Endothelial cell (in vitro differentiated cells): ENCODE results near the gene SLC7A7. TPM values are rescaled to one million over a fixed set of nuclear protein-coding genes. Genes with fewer than 3 reads are reported as not detected.
"Not testable (repeated sequence)": the region's sequence is repeated elsewhere in the genome, so short reads cannot be mapped to it uniquely, and the experiment has no call there.

Experiments
- DNase-seq: peaks from one replicate; pipeline ENCODE4 v3.0.0; 2021; ENCODE audit warnings: low spot score
- H3K27ac Mint-ChIP-seq: one replicate; pipeline ENCODE4 v1.8.0; 2021; ENCODE audit warnings: mixed read lengths, inconsistent platforms; ENCODE audit not compliant: unreplicated experiment
- H3K27me3 Mint-ChIP-seq: one replicate; pipeline ENCODE4 v1.8.0; 2021; ENCODE audit warnings: mild to moderate bottlenecking, moderate library complexity, mixed read lengths, inconsistent platforms; ENCODE audit not compliant: unreplicated experiment
- H3K36me3 Mint-ChIP-seq: one replicate; pipeline ENCODE4 v1.8.0; 2021; ENCODE audit warnings: mild to moderate bottlenecking, low read depth, mixed read lengths, inconsistent platforms; ENCODE audit not compliant: unreplicated experiment
- H3K4me1 Mint-ChIP-seq: one replicate; pipeline ENCODE4 v1.8.0; 2021; ENCODE audit warnings: mild to moderate bottlenecking, mixed read lengths, inconsistent platforms; ENCODE audit not compliant: unreplicated experiment
- H3K4me3 Mint-ChIP-seq: one replicate; pipeline ENCODE4 v1.8.0; 2021; ENCODE audit warnings: mild to moderate bottlenecking, mixed read lengths, inconsistent platforms; ENCODE audit not compliant: unreplicated experiment
- H3K9me3 Mint-ChIP-seq: one replicate; pipeline ENCODE4 v1.8.0; 2021; ENCODE audit warnings: mixed read lengths, inconsistent platforms; ENCODE audit not compliant: unreplicated experiment
- total RNA-seq: library from RNA; stranded (reverse); fragmentation: NEBNext Ultra II Directional; extraction: Animal tissue kit (Norgen Biotek cat#: 25700); gene quantifications from one replicate; pipeline ENCODE4 v1.2.1, GENCODE V29; 2021; ENCODE audit not compliant: unreplicated experiment
- TF ChIP-seq, protein P1 (sequence below): fragments of 200-600 bp; sonication (generic); IDR thresholded peaks from one replicate; pipeline ENCODE4 v1.5.0; 2021; ENCODE audit warnings: antibody characterized with exemption; ENCODE audit not compliant: unreplicated experiment

The SLC7A7 gene
- total RNA-seq, 1 donor from 2014 or later = 15.0 TPM

DNA sequence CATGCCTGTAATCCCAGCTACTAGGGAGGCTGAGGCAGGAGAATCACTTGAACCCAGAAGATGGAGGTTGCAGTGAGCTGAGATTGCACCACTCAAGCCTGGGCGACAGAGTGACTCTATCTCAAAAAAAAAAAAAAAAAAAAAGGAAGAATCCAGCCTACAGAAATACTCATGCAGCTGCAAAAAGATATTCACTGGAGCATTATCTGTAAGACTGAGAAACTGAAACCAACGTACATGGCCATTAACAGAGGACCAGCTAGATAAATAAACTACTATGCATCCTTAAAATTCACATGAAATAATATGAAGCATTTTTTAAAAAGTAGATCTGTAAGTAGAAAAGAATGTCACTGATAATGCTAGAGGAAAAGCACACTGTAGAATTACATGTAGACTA is 3.5 kb downstream of the SLC7A7 start:
- no peak overlapping the region for H3K4me3 Mint-ChIP-seq
- peaks cover 3% of the 10 kb centered on the region for H3K36me3 Mint-ChIP-seq
- no peaks in the 10 kb centered on the region for H3K27me3 Mint-ChIP-seq
- no peaks in the 10 kb centered on the region for H3K9me3 Mint-ChIP-seq
- peaks cover 17% of the 10 kb centered on the region for H3K4me1 Mint-ChIP-seq
- no peak for DNase-seq
- no peak overlapping the region for H3K27ac Mint-ChIP-seq
- TF ChIP-seq, protein P1, sequence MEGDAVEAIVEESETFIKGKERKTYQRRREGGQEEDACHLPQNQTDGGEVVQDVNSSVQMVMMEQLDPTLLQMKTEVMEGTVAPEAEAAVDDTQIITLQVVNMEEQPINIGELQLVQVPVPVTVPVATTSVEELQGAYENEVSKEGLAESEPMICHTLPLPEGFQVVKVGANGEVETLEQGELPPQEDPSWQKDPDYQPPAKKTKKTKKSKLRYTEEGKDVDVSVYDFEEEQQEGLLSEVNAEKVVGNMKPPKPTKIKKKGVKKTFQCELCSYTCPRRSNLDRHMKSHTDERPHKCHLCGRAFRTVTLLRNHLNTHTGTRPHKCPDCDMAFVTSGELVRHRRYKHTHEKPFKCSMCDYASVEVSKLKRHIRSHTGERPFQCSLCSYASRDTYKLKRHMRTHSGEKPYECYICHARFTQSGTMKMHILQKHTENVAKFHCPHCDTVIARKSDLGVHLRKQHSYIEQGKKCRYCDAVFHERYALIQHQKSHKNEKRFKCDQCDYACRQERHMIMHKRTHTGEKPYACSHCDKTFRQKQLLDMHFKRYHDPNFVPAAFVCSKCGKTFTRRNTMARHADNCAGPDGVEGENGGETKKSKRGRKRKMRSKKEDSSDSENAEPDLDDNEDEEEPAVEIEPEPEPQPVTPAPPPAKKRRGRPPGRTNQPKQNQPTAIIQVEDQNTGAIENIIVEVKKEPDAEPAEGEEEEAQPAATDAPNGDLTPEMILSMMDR = no peak

DNA sequence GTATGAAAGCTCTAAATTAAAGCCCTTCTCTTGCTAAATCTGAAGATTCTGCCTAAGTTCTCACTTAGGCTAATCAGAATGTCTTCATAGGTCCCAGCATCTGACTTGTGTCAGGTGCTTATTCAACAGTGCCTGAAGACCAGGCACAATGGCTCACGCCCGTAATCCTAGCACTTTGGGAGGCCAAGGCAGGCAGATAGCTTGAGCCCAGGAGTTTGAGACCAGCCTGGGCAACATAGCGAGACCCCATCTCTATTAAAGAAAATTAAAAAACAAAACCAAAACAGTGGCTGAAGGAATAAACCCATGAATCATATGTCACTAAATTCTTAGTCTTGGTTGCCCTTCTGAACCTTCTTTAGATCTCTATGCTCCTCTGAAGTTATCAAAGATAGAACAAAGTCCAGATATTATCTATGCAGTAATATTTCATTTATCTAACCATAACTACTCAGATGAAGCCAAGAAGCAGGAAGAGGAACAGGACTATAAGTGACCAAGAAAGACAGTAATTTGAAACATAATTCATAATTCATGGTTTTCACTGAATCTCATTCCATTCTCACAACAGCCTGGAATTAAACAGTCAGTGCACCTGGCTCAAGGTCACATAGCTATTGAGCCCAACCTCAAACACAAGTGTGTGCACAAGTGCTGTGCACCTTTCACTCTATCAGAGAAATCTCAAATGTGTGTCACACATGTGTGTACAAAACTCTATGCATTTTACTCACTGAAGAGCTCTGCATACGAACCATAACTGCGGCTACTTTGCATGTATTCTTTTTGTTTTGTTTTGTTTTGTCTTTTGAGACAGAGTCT is 6.6 kb downstream of the SLC7A7 start:
- H3K9me3 Mint-ChIP-seq = no peaks in the 10 kb centered on the region
- H3K4me1 Mint-ChIP-seq = no peaks in the 10 kb centered on the region
- TF ChIP-seq, protein P1 = no peak
- DNase-seq = no peak
- H3K36me3 Mint-ChIP-seq = no peaks in the 10 kb centered on the region
- no peaks in the 10 kb centered on the region for H3K27me3 Mint-ChIP-seq
- H3K4me3 Mint-ChIP-seq = no peak overlapping the region
- no peak overlapping the region for H3K27ac Mint-ChIP-seq

DNA sequence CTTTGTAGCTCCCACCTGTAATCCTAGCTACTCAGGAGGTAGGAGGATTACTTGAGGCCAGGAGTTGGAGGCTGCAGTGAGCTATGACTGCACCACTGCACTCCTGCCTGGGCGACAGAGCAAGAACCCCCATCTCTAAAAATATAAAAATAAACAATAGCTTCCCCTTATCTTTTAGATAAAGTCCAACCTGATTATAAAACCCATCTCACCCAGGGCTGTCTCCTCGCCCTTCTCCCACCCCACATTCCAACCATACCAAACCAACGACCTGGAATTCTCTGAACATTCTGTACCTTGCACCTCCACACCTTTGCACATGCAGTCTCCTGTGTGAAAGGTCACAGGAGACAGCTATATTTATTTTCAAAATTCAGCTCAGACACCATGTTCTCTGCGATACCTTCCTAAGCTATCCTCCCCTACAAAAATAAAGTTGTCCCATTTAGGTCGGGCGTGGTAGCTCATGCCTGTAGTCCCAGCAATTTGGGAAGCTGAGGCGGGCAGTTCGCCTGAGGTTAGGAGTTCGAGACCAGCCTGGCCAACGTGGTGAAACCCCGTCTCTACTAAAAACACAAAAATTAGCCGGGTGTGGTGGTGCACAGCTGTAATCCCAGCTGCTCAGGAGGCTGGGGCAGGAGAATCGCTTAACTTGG is 7.7 kb downstream of the SLC7A7 start:
- Mint-ChIP-seq H3K4me1 (no peaks in the 10 kb centered on the region), H3K36me3 (no peaks in the 10 kb centered on the region), H3K27me3 (no peaks in the 10 kb centered on the region), H3K27ac (no peak overlapping the region), H3K9me3 (no peaks in the 10 kb centered on the region), H3K4me3 (no peak overlapping the region)
- TF ChIP-seq, protein P1 = no peak
- DNase-seq = no peak

DNA sequence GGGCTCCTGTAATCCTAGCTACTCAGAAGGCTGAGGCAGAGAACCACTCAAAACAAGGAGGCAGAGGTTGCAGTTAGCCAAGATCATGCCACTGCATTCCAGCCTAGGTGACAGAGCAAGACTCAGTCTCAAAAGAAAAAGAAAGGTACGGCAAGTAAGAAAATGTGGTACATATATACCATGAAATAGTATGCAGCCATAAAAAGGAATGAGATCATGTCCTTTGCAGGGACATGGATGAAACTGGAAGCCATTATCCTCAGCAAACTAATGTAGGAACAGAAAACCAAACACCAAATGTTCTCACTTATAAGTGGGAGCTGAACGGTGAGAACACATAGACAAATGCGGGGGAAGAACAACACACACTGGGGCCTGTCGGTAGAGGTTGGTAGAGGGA is 10.0 kb downstream of the SLC7A7 start:
- H3K4me3 Mint-ChIP-seq, H3K36me3 Mint-ChIP-seq: not testable (repeated sequence)

DNA sequence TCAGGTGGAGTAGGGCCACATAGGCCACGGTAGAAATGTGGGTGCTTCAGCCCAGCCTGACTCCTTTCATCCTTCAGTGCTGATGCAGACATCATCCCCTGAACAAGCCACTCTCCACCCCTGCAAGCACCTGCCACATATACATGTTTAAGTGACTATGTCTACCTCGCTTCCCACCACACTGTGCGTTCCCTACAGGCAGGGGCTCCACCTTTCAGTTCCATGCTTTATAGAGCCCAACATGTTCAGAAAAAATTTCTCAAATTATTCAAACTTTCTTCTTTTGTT is 11.6 kb downstream of the SLC7A7 start:
- TF ChIP-seq, protein P1 = no peak
- no peak overlapping the region for H3K27ac Mint-ChIP-seq
- H3K27me3 Mint-ChIP-seq = no peaks in the 10 kb centered on the region
- H3K4me1 Mint-ChIP-seq = no peaks in the 10 kb centered on the region
- H3K36me3 Mint-ChIP-seq = no peaks in the 10 kb centered on the region
- H3K9me3 Mint-ChIP-seq = no peaks in the 10 kb centered on the region
- DNase-seq = no peak
- H3K4me3 Mint-ChIP-seq = no peak overlapping the region

More for the DNA sequence above, 10.0 kb downstream of the SLC7A7 start:
- DNase-seq, H3K27ac Mint-ChIP-seq, H3K4me1 Mint-ChIP-seq, H3K27me3 Mint-ChIP-seq, H3K9me3 Mint-ChIP-seq: not testable (repeated sequence)
